22Rv1 (cell line): ENCODE results near the gene SRPRB.

Experiments used
- H3K27ac ChIP-seq: fragments of 450-650 bp; 2 replicates; pipeline ENCODE4 v1.5.1; 2017
- CTCF ChIP-seq: fragments of 450-650 bp; IDR thresholded peaks from 2 replicates; pipeline ENCODE4 v1.5.1; 2017; ENCODE audit warnings: mild to moderate bottlenecking
- ZFX ChIP-seq: fragments of 450-650 bp; IDR thresholded peaks from 2 replicates; pipeline ENCODE4 v1.6.1; 2017; ENCODE audit warnings: antibody characterized with exemption, borderline replicate concordance

SRPRB gene

GRCh38 chr3:133829310-133829707 lies 23.7 kb downstream of the SRPRB start:
- H3K27ac ChIP-seq: no peak overlapping the region
- no peak for TF ChIP-seq ZFX
- no peak for TF ChIP-seq CTCF

GRCh38 chr3:133830071-133830470 lies 24.5 kb downstream of the SRPRB start:
- TF ChIP-seq ZFX (no peak), CTCF (no peak)
- H3K27ac ChIP-seq: no peak overlapping the region

- H3K27ac ChIP-seq: no peak overlapping the region
- TF ChIP-seq CTCF (no peak; the same call in 1 of the 2 replicates), ZFX (no peak)
These were observed 26.6 kb downstream of the SRPRB start for GRCh38 chr3:133831966-133832801.

- no peak overlapping the region for H3K27ac ChIP-seq
- no peak for TF ChIP-seq ZFX
- TF ChIP-seq CTCF: no peak
These were observed 27.2 kb downstream of the SRPRB start for GRCh38 chr3:133832802-133833144.

- TF ChIP-seq CTCF (no peak), ZFX (no peak)
- no peak overlapping the region for H3K27ac ChIP-seq
These were observed 27.7 kb downstream of the SRPRB start for GRCh38 chr3:133833267-133833666.

GRCh38 chr3:133833880-133834620 lies 28.4 kb downstream of the SRPRB start:
- no peak overlapping the region for H3K27ac ChIP-seq
- no peak for TF ChIP-seq ZFX

- TF ChIP-seq CTCF: no peak
- TF ChIP-seq ZFX: no peak
These were observed 29.2 kb downstream of the SRPRB start for GRCh38 chr3:133834621-133835417.

More at GRCh38 chr3:133834621-133835417, 29.2 kb downstream of the SRPRB start:
- no peak overlapping the region for H3K27ac ChIP-seq
